Peyer's patch (tissue), 4 donors: ENCODE data around the gene OR2T29.

Source experiments
- POLR2A ChIP-seq, 2 donors: fragments of 450-650 bp; IDR thresholded peaks; one replicate each; pipeline ENCODE4 v1.5.1; 2017; ENCODE audit warnings: antibody characterized with exemption in 2 of 2, mild to moderate bottlenecking in 2 of 2, moderate library complexity in 2 of 2
- TF ChIP-seq, protein P1 (sequence below), 6 experiments: fragments of 450-650 bp in 4 of 6; fragments of 200-600 bp in 2 of 6; sonication (generic) in 1 of 6; IDR thresholded peaks; one replicate each; pipeline ENCODE4 v1.5.1; 2017 to 2019; ENCODE audit warnings: antibody characterized with exemption in 6 of 6, mild to moderate bottlenecking in 3 of 6, moderate library complexity in 1 of 6

- TF ChIP-seq POLR2A (IDR thresholded peaks at IDR 0.05), result no peak
- TF ChIP-seq, protein P1, sequence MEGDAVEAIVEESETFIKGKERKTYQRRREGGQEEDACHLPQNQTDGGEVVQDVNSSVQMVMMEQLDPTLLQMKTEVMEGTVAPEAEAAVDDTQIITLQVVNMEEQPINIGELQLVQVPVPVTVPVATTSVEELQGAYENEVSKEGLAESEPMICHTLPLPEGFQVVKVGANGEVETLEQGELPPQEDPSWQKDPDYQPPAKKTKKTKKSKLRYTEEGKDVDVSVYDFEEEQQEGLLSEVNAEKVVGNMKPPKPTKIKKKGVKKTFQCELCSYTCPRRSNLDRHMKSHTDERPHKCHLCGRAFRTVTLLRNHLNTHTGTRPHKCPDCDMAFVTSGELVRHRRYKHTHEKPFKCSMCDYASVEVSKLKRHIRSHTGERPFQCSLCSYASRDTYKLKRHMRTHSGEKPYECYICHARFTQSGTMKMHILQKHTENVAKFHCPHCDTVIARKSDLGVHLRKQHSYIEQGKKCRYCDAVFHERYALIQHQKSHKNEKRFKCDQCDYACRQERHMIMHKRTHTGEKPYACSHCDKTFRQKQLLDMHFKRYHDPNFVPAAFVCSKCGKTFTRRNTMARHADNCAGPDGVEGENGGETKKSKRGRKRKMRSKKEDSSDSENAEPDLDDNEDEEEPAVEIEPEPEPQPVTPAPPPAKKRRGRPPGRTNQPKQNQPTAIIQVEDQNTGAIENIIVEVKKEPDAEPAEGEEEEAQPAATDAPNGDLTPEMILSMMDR (IDR thresholded peaks at IDR 0.05), result no peak
These were observed 30.1 kb upstream of the OR2T29 start for GRCh38 chr1:248592655-248593054.
